Measurements from ENCODE around the gene RNF14. TPM values are rescaled to one million over a fixed set of nuclear protein-coding genes. Genes with fewer than 3 reads are reported as not detected.

RNF14 gene
- total RNA-seq, 1 donor from 2014 or later, result 43.4 TPM

DNA sequence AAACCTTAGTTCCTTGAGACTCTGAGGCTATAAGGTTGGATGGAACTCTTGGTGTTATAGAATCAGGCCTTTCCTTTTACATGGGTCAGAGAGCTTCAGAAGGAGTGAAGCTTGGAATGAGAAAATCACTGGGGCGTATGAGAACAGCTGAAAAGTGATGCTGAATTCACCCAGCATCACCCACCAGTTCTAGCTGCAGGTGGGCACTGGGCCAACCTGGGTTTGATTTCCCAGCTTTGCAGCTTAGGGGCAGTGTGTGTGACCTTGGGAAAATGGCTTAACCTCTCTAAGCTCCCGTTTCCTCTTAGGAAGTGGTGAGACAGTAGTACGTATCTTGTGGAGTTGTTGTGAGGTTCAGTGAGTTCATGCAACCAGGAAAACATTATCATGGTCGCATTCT lies 21.6 kb upstream of the RNF14 start:
- no peak for DNase-seq

DNA sequence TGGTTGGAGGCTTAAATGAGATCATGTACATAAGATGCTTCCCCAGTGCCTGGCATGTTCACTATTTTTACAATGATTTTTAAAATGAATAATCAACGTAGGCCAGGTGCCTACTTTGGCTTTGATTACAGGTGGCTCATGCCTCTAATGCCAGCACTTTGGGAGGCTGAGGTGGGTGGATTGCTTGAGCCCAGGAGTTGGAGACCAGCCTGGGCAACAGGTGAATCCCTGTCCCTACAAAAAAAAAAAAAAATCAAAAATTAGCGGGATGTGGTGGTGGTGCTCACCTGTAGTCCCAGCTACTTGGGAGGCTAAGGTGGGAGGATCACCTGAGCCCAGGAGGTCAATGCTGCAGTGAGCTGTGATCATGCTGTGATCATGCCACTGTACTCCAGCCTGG lies 20.1 kb upstream of the RNF14 start:
- DNase-seq, result no peak

DNA sequence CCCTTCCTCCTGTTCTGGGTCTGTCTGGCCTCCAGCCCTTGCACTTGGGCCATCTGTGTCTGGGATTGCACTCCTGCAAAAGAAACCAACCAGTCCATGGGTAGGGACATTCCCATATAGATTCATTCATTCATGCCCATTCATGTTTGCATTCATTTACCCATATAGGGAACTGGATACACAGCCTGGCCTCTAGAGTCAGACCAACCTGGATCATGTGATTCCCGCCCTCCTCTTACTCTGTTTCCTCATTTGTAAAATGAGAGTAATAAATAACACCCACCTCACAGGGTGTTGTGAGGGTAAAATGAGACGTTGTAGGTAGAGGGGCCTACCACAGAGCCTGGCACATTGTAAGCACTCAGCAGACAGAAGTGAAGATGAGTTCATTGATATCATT lies 19.4 kb upstream of the RNF14 start:
- DNase-seq, result no peak

DNA sequence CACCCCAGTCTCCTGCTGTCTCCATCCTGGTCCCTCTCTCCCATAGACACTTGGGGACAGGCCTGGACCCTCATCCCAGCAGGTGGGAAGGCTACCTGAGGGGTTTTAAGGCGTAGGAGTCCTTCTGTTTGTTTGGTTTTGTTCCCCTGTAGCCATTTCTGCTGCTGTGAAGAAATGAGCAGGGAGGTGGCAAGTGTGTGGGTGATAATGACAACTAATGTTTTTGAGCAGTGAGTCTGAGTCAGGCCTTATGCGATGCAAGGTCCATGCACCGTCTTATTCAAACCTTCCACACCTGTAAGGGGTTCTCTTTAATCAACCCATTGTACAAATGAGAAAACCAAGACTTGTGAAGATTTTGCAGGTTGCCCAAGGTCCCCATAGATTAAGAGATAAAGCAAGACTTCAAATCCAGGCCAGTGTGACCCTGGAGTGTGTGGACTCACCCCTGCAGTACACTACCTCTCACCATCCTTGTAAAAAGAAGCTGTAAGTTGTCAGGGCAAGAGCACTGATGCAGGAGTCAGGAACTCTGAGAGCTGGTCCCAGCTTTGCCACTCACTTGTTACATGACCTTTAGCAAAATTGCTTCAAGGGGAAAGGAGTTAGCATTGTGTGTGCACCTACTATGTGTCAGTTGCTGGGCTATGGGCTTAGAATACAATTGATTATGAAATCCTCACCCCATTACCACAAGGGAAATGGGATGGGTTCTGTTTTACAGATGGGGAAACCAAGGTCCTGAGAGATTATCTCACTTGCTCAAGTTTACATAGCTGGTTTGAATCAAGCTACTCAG lies 18.5 kb upstream of the RNF14 start:
- DNase-seq, result no peak

DNA sequence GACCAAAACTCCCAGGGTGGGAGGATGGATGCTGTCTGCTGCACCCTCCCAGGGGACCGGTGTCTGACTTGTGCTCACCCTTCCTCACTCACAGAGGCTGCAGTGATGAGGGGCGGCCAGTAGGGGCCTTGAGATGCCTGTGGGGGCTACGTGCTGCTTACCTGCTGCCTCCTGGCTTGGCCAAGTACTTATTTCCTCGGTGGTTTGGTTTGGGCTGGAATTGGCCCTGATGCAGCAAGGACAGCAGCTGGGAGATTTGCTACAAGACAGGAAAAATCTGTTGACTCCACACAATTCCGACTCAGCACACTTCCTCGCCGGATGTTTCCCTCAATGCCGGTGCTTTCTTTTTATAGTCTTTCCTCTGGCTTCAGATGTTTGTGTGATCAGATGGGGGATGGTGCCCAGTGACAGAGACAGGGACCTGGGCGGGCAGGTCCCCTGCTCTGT lies 17.5 kb upstream of the RNF14 start:
- DNase-seq, result no peak

DNA sequence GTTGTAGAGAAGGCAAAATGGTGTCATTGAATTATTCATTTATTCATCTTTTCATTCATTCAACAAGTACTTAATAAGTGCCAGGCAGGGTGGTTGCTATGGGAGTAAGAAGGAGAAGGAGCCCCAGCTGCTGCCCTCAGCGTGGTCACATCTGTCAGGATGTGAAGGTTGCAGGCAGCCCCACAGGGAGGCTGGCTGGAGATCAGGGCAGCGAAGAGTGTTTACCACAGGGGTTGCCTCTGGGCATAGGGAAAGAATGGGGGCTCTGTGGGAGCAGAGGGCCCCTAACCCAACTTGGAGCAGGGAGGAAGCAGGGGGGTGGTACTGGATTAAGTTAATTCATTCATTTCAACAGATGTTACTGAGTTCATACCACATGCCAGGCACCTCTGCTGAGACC lies 16.9 kb upstream of the RNF14 start:
- no peak for DNase-seq

DNA sequence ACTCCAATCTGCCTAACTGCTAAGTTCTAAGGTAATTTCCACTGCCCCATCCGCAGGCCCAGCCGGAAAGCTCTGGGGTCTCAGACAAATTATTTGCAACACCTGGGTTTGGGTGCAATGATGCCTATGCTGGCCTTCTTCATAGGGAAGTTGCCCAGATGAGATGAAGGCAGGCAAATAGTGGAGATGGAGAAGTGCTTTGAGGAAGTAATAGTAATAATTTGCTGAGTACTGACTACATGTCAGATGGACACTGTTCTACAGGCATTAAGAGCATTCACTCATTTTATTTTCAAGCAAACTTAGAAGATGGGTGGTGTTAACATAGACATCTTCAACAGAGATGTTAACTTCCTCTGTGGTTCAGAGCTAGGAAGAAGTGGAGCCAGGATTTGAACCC lies 14.7 kb upstream of the RNF14 start:
- DNase-seq, result no peak

DNA sequence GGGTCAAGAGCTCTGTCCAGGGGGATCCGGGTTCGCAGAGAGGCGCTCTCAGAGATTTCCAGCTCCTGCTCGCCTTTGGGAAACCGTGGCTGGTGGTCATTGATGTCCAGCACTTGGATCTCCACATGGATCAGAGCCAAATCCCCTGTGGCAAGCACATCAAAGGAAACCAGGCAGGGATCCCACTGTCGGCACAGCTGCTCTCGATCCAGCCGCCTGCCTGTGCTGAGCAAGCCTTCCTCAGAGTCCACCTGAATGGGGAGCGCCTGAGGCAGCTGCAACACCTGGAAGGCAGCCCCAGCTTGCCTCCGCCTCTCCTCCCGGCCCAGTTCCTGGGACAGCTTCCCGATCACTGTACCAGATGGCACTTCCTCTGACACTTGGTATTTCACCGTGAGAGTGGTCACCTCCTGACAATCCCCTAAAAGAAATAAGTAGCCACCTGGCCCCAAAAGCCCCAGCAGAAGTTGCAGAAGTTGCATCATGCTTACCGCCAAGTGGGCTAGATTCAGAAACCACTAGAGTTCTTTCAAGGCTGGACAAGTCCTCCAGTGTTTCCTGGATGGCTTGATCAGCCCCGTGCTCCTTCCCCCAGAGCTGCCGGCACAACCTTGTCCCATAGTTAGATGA lies 11.4 kb upstream of the RNF14 start:
- DNase-seq, result no peak

DNA sequence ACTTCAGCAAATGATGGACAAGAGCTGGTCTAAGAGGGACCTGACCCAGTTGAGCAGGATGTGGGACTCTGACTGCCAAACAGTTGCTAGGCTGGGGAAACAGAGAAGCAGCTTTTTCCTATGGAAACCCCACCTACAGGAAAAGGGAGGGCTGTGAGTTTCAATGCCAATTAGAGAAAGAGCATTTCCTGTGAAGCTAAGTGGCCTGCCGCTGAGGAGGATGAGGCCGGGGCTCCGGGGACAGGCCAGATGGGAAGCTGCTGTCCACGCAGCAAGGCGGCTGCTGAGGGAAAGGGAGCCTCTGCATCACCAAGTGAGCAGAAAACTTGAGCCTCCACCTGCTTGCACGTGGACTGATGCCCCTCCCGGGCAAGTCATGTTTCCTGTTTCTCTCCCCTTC lies 10.8 kb upstream of the RNF14 start, which contains the start of gene PCDH12:
TSS of gene PCDH12 (minus strand) at position 90 of the 400 bp plus-strand sequence. CDS start 351 bp downstream, outside the sequence.
- DNase-seq, result peak; percentile 87

DNA sequence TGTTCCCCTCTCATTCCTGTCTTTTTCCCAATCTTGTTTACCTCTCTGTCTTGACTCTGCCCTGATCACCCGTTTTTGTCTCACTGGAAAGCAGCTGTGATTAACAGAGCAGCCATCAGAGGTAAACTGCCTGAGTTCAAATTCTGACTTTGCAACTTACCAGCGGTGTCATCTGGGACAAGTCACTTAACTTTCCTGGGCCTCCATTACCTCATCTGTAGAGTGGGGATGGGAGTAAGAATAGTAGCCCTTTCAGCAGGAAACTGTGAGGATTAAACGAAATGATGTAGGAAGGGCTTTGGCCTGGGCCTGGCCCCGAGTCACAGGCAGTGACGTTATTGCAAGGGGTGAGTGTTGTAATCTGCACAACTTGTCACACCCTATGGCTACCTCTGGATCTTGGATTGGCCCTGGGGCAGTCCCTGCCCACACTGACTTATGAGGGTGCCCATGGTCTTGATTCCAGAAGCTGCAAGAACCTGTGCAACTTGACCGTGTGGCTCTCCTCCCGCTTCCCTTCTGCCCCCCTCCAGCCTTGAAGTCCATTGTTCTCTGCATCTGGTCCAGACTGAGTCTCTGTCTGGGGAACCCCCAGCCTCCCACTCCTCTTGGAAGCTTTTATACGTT lies 10.2 kb upstream of the RNF14 start:
- no peak for DNase-seq

DNA sequence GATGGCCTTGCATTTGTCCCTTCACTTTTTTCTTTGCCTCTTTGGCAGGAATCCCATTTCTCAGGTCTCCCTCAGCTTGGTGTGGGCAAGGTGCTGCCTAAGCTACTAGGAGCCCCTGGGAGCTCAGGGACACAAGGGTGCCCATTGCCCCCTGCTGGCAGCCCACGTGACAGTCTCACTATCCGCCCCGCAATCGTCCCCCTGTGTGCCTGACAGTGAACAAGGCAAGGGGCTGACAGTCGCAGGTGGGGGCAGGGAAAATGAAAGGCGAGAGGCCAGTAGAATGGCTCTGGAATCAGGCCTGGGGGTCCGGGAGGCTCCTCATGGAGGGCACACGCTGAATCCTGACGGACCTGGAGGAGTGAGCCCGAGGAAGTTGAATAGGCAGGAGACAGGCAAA lies 8.9 kb upstream of the RNF14 start:
- DNase-seq, result no peak

DNA sequence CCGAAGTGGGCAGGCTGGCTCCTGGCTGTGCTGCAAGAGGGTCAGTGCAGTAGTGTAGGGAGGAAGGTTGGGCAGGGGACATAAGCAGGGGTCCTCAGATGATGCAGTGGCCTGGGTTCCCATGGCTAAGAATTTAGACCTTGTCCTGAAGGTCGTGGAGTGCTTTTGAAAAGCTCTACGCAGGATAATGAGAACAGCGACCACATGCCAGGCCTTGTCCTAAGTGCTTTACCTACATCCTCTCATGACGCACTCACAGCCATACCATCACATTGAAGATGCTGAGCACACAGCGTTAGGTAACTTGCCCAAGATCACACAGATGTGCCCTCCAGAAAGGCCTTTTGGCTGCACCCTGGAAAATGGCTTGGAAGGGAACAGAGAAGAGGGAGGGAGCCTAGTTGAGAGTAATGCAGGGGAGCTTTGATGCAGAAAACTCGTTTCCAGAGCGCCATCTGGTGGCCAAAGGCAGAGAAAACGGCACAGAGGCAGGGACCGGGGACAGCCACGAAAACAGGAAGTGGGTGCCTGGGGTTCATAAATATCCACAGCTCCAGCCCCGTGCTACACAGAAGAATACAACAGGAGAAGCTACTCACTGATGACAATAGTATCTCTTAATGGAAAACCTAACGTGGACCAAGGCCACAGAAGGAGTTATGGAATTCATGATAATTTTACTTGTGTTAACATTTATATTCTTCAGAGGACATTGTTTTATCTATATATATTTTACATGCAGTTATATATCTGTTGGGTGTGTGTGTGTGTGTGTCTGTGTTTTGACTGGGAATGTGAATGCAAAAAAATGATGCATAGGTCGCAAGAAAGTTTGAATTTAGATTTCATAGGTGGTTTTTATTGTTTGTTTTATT lies 8.2 kb upstream of the RNF14 start:
- peak; percentile 86 for DNase-seq

DNA sequence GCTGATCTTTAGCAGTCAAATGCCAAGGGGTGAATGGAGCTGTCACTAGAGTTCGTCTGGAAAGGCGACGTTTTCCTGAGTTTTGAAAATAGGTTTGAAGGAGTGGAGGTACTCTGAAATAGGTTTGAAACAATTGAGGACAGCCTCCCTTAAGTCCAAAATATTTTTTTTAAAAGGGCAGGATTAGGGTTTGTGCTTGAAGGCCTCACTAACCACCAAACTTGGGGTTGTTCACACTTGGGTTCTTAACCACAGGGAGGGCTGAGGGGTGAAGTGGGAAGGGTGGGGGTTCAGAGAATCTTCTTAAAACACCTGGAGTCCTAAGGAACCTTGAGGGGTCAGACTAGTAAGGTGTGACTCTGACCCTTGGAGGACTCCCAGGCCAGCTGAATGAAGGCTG lies 7.4 kb upstream of the RNF14 start:
- no peak for DNase-seq

DNA sequence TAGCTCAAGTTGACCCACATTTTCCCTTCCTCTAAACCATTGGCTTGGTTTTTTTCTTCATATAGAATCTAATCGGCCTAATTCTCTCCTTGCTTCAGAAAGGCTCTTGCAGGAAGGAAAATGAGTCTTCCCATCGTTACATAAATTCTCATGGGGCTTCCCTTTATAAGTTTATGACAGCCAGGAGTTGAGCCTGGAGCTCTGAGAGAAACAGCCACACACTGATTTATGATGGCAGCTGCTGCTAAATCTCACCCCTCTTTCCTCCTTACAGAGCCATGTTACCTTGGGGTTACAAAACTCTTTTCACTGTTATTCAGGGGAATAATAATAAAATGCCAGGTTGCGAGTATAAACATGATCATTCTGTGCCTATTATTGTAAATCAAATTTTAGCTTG lies 5.2 kb upstream of the RNF14 start:
- DNase-seq, result no peak

DNA sequence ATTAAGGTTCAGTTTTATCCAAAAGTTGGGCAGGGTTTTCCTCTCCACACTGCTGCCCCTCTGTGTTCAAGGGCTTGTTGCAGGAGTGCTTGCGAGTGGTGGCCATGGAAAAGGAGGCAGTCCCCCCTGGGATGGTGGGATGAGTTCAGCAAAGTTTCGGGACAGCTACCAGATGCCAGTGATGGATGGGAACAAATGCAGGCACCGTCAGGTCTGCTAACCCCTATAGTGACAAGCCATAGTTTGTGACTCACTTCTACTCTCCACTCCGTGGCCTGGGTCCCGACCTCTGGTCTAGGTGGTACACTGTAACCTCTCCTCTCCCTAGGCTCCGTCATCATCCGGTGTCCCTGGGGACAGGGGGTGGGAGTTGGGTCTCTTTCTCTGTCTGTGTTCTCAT lies 3.8 kb upstream of the RNF14 start:
- DNase-seq, result no peak

DNA sequence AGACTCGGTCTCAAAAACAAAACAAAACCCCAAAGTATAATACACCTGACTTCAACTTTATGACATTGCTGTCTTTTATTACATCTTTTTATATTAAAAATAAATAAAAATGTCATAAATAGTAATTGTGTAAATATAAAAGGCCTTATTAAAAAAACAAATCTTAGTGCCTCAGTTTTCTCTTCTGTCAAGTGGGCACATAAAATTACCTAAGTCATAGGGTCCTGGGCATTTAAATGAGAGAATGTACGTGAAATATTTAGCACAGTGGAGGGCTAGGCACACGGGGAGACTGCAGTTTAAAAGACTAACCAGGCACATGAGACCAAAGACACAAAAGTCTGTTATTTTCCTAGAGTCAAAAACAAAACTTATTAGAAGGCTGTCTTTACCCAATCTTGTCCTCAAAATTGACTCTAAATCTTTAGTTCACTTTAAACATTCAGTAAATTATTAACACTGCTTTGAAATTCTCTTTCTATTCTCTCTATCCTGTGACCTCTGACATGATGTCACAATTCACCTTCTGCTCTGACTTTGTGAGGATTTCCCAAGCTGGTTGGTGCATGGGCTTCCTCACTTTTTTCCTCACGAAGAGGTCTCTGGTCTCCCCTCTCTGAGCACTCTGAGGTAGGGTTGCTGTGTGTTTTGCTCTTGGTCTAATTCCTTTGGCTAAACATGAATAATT lies 2.5 kb upstream of the RNF14 start:
- DNase-seq, result no peak

DNA sequence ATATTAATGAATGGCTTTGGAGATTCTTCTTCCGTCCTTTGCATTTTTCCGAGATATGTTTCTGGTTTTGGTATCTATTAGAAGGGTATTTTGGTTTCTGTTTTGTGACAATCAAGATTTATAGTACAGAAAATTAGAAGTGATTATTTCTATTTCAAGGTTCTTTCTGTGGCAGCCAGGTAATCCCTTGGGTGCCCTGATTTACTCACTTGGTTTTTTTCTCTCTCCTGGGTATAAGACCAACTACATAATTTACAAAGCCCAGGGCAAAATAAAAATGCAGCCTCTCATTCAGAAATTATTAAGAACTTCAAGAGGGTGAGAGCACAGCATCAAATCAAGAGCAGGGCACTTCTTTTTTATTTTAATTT lies 2.0 kb upstream of the RNF14 start:
- DNase-seq, result no peak

DNA sequence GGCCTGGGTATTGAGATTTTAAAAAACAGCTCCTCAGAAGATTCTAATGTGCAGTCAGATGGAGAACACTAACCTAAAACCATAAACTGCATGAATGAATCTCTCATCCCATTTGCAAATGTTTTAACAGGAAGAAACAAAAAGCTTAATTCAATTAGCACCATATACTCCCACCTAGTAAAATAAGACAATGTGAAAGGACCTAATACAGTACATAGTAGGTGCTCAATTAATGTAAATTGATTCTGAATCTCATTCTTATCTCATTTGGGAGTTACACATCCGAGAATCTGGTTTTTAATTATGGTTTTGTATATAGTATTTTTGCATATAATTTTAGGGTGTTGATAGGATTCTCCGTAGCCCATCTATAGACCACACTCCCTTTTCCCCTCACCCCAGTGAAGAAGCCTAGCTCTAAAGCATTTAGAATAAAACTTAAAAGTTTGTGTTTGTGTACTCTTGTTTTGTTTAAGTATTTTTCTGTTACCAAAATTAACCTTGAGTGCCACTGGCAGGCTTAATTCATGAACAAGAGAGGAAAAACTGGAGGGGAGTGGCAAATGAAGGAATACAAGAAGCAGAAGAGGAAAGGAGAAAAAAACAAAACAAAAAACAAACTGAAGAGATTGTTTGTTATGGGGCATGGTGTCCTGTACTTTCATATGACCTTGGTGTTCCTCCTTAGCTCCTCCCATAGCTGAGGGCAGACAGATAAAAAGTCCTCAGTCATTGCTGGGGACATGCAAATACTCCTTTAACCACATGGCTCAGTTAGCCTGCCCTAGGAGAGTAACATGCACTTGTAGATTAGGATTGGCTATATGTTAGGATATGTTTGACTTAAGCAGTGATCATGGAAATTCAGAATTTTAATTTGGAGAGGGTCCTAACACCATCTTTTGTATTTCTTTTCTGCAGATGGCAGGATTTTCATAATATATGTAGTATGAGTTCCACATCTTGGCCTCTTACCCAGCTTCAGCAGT lies 1.2 kb downstream of the RNF14 start:
- no peak for DNase-seq

DNA sequence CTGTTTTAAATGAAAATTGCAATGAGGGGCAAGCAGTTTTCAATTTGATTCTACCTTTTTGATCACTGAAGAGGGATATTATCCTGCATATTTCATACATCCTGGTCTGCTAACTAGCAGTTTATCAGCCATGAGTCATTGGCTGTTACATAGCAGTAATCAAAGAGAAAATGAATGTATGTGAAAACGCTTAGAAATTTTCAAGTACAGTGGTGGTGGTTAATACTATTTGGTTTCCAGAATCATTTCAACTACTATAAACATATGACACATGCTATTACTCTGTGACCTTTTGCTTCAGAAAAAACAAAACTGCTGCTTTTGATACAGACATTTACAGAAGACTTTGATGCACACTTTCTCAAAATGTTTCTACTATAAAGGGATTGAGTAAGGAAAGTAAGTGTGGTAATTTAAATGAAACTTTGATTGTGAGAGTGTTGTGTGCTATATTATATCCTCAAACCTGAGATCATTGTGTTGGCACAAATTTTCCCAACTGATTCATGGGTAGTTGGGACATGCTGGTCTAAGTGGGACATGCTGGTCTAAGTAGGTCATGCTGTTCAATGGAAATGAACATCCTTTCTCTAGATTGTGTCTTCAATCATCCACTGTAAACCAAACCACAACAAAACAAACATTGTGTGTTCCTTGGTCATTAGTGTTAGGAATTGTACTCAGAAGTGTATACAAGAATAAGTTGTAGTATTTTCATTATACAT lies 5.1 kb downstream of the RNF14 start:
- DNase-seq, result no peak

DNA sequence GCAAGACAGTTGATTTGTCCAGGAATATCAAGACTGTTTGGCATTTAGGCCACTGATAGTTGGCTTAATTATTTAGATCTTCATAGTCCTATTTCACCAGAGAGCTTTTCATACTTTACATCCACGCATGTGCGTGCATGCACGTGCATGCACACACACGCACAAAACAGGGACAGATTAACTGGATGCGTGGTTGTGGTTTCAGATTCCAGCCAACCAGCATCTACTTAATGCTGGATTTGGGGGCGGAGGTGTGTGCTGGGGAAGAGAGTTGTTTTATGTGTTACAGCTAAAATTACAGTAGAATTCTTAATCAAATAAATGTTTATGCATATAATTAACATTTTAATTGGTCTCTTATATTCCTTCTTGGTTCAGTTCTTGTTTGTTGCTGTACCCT lies 7.3 kb downstream of the RNF14 start:
- DNase-seq, result no peak

All from skin of body (tissue), 2 donors.